Retinal pigment epithelial cell (primary cell): ENCODE measurements around the gene POU4F1.

Experiments
- DNase-seq: peaks from one replicate; pipeline ENCODE4 v3.0.0-alpha.2; 2010; ENCODE audit warnings: low read depth
- H3K4me3 ChIP-seq: 2 replicates; pipeline ENCODE4 v1.5.1; 2011; ENCODE audit warnings: mild to moderate bottlenecking, low read length, control low read depth, moderate library complexity
- CTCF ChIP-seq: conservative IDR thresholded peaks from 2 replicates; pipeline ENCODE4 v1.5.1; 2011; ENCODE audit warnings: low read depth, low read length, control low read depth, inconsistent platforms

Gene POU4F1

GRCh38 chr13:78587395-78587794 lies 16.0 kb downstream of the POU4F1 start:
- no peak overlapping the region for H3K4me3 ChIP-seq
- DNase-seq, result no peak
- TF ChIP-seq CTCF, result no peak

GRCh38 chr13:78586706-78587105 lies 16.6 kb downstream of the POU4F1 start:
- no peak overlapping the region for H3K4me3 ChIP-seq
- TF ChIP-seq CTCF, result peak; percentile 61
- no peak for DNase-seq

- no peak for DNase-seq
- H3K4me3 ChIP-seq, result no peak overlapping the region
- TF ChIP-seq CTCF, result no peak
Measured at GRCh38 chr13:78576261-78576660, 27.1 kb downstream of the POU4F1 start.

GRCh38 chr13:78572459-78572858 lies 30.9 kb downstream of the POU4F1 start:
- no peak for TF ChIP-seq CTCF
- DNase-seq, result no peak
- no peak overlapping the region for H3K4me3 ChIP-seq

- H3K4me3 ChIP-seq, result no peak overlapping the region
- no peak for TF ChIP-seq CTCF
- no peak for DNase-seq
Measured at GRCh38 chr13:78569029-78569428, 34.3 kb downstream of the POU4F1 start.

GRCh38 chr13:78566631-78567030 lies 36.7 kb downstream of the POU4F1 start:
- H3K4me3 ChIP-seq, result no peak overlapping the region
- DNase-seq, result no peak
- TF ChIP-seq CTCF, result no peak

- TF ChIP-seq CTCF, result no peak
- no peak overlapping the region for H3K4me3 ChIP-seq
- no peak for DNase-seq
Measured at GRCh38 chr13:78562237-78562889, 41.0 kb downstream of the POU4F1 start.
